Coronary artery (tissue), 2 donors: ENCODE data around the gene CXCR1.
"Not testable (repeated sequence)": the region's sequence is repeated elsewhere in the genome, so short reads cannot be mapped to it uniquely, and the experiment has no call there.

Experiments used
- DNase-seq: peaks from one replicate; pipeline ENCODE4 v3.0.0-alpha.2; 2017; ENCODE audit warnings: low spot score
- H3K27ac ChIP-seq, 2 donors: fragments of 200-600 bp; sonication (generic); one replicate each; pipeline ENCODE4 v1.5.1; 2016 to 2019
- H3K4me3 ChIP-seq: fragments of 200-600 bp; sonication (generic); 2 replicates; pipeline ENCODE4 v1.5.1; 2016; ENCODE audit warnings: mild to moderate bottlenecking, moderate library complexity
- CTCF ChIP-seq: fragments of 200-600 bp; sonication (generic); IDR thresholded peaks from one replicate; pipeline ENCODE4 v1.5.1; 2019; ENCODE audit warnings: antibody characterized with exemption

The CXCR1 gene

GRCh38 chr2:218128781-218129457, 37.8 kb downstream of the CXCR1 start:
- no peak for TF ChIP-seq CTCF
- H3K4me3 ChIP-seq, result no peak overlapping the region
- DNase-seq, result no peak
- no peak overlapping the region for H3K27ac ChIP-seq

- no peak overlapping the region for H3K27ac ChIP-seq
These were observed 38.8 kb downstream of the CXCR1 start for GRCh38 chr2:218127929-218128455.

GRCh38 chr2:218125626-218126080, 41.1 kb downstream of the CXCR1 start, which contains the start of gene CXCR2:
TSS of gene CXCR2 (plus strand) at chr2:218126028. CDS start at chr2:218134802, 8,774 bp downstream.
- H3K4me3 ChIP-seq, result no peak within 1 kb of the TSS
- no peak for DNase-seq
- H3K27ac ChIP-seq, result no peak within 1 kb of the TSS
- no peak for TF ChIP-seq CTCF

More at GRCh38 chr2:218127929-218128455, 38.8 kb downstream of the CXCR1 start:
- DNase-seq, result no peak
- H3K4me3 ChIP-seq, result no peak overlapping the region
- no peak for TF ChIP-seq CTCF

GRCh38 chr2:218125095-218125494, 41.7 kb downstream of the CXCR1 start:
- no peak for DNase-seq
- H3K4me3 ChIP-seq, result no peak overlapping the region
- no peak for TF ChIP-seq CTCF
- H3K27ac ChIP-seq, result no peak overlapping the region

- H3K27ac ChIP-seq, result no peak overlapping the region
- no peak for DNase-seq
- H3K4me3 ChIP-seq, result no peak overlapping the region
- no peak for TF ChIP-seq CTCF
These were observed 42.8 kb downstream of the CXCR1 start for GRCh38 chr2:218123986-218124385.

- not testable (repeated sequence) for DNase-seq, H3K4me3 ChIP-seq, H3K27ac ChIP-seq
These were observed 44.5 kb downstream of the CXCR1 start for GRCh38 chr2:218122286-218122685.

GRCh38 chr2:218121789-218122188, 45.0 kb downstream of the CXCR1 start:
- DNase-seq, H3K4me3 ChIP-seq, H3K27ac ChIP-seq: not testable (repeated sequence)
